CD4-positive, alpha-beta T cell treated with Interleukin-6 at 100 ng/mL for 8 hours (primary cell): ENCODE measurements around the gene BTG2.
A peak's percentile ranks its signal among the peaks of the same experiment; 100 is the strongest.
"Not testable (repeated sequence)": the region's sequence is repeated elsewhere in the genome, so short reads cannot be mapped to it uniquely, and the experiment has no call there.

Experiments
- DNase-seq: peaks from one replicate; pipeline ENCODE4 v3.0.0-alpha.2; 2020; ENCODE audit warnings: mixed read lengths, low spot score

The BTG2 gene

DNA sequence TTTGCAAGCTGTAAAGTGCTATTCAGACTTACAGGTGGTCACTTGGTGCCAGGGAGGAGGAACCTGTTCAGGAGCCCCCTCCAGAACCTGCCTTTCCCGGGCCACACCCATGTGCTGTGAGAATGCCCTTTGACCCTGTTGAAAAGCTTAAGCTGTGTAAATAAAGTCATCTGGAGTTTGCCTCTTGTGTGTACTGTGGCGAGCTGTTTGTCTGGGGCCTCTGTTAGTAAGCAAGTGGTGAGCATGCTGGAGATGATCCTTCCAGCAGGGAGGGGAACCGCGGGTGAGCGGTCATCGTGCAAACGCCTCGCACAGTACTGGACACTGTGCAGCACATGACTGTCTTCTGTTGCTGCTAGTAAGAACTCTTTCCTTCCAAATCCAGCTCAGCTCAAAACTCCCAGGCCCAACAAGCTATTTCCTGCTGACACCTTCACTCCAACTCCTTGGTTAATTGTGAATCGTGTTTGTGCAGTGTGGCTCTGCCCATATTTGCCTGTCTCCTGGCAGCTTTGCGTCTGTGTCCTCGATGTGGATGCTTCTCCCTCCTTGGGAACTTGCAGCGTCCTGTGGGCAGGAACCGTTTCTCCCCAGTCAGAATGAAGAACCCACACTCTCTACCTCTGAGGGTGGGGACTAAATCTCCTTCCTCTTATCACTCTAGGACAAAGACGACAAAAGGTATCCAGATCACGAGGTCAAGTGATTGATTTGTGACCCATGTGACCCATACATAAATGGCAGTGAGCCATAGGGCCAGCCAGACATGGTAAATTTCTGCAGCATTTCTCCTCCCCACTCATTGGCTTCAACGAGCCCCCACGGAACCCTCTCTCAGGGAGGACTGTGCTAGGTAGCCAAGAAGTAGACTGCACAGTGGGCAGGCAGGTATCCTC is 13.9 kb upstream of the BTG2 start:
- DNase-seq = no peak

DNA sequence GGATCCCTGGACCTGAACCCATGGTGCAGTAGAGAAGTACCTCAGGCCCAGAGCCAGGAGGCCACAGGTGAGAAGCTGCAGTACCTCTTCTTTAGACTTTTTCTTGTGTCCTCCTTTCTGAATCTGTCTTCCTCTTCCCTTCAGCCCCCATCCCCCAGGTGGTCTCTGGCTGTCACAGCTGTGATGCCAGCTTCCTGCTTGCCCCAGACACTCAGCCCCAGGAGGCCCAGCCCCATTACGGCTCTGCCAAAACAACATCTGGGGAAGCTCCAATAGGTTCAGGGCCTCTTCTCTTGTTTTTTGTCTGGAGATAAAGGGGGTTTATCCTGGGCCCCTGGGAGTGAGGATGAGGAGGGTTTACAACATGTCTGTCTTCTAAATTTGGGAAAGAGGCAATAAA is 9.5 kb upstream of the BTG2 start:
- no peak for DNase-seq

DNA sequence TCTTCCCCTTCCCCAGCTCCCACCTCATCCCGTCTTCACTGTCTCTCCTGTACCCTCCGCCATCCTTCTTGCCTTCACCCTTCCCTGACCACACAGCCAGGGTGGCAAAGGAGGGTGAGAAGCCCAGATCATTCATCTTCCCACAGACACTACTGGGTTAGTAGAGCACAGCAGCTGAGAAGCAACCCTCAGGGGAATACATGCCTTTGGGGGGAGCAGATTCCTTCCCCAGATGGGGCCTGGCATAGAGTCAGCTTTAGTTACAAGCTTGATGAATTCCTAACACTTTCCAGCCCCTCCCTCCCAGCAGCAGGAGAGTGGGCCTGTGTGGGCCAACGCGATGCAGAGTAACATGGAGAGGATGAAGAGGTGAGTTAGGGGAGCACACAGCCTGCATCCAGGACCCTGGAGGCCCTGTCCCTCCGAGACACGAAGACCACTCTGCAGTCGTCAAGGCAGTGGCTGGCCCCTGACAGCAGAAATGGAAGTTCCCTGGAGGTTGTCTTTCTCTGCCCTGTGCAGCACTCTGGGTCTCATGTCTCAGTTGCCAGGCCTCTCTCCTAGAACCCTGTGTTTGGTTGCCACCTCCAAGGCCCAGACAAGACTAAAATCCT is 8.8 kb upstream of the BTG2 start:
- no peak for DNase-seq

DNA sequence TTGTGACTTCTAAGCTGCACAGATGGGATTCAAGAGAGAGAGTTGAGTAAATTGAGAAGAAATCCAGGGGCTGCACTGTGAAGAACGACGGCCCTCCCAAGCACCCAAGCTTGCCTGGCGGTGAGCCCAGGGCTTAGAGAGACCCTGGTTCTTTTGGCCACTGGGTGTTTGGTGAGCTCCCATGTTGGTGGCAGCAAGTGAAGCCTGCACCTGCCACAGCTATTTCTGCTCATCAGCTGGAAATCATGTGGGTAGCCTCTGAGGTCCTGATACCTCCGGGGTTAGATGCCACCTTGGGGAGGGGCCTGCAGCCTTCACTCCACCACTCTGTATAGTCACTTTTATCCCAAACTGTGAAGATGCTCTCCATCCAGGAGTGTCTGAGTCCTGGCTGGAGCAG is 6.2 kb upstream of the BTG2 start:
- no peak for DNase-seq

DNA sequence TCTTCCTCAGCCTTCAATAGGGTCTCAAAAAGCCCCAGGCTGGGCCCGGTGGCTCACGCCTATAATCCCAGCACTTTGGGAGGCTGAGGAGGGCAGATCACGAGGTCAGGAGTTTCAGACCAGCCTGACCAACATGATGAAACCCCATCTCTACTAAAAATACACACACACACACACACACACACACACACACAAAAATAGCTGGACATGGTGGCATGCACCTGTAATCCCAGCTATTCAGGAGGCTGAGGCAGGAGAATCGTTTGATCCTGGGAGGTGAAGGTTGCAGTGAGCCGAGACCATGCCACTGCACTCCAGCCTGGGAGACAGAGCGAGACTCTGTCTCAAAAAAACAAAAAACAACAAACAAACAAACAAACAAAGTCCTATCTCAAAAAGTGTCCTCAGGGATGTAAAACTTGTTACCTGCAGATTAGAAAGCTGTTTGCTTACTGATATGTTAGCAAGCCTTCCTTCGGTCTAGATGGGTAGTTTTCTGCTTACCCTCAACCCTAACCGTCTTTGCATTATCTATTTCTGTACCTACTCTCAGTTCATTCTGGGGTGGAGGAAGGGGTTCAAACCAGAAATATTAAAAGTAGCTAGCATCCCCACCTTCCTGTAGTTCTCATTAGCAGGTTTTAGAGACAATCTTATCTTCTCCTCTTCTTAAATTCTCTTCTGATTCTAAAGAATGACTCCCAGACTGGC is 5.4 kb upstream of the BTG2 start:
- not testable (repeated sequence) for DNase-seq

DNA sequence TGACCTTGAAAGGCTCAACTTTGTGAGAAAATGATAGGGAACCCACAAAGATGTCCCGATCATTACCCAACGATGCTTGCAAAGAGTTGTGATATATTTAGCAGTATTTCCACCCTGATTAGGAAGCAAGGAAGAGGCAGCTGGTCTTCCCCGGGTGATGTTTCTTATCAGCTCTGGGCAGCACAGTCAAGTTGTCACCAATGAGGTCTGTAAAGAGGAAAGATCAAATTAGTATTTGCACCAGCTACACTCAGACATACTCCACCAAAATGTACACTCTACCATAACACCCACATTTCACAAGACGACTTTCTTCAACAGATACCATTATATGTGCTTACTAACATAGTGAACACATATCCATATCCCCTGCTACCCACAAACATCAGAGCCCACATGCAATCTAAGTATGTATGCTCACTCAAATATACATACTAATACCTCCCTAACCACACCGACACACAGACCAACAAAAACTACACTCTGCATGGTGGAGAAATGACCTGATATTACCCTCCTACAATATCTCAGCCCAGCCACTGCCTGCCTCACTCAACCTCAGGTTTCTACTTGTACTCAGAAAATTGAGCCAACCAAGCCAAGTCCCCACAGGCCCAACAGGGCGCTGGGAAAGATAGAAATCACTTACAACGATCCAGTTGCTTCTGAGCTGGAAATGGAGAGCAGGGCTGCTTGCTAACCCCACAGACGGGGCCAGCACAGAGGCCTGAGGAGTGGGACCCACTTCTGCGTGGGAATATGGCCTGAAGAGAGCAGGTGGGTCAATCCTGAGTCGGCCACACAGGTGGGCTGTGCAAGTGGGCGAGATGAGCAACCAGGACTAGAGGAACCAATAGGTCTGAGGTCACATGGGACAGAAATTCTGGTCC is 4.6 kb upstream of the BTG2 start:
- DNase-seq = no peak

DNA sequence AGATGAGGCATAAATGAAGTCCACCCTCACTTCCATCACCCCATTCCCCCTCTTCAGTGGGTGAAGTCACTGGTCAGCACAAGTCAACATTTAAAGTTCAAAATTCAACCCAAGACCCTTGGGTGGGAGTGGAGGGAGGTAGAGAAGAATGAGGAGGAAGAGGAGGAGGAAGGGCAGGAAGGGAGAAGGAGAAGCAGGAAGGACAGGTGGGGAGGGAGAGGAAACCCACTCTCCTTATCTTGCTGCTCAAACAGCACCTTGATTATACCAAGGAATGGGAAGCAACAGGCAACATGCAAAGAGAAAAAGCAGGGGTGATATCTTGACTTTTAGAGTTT is 4.0 kb upstream of the BTG2 start:
- no peak for DNase-seq

DNA sequence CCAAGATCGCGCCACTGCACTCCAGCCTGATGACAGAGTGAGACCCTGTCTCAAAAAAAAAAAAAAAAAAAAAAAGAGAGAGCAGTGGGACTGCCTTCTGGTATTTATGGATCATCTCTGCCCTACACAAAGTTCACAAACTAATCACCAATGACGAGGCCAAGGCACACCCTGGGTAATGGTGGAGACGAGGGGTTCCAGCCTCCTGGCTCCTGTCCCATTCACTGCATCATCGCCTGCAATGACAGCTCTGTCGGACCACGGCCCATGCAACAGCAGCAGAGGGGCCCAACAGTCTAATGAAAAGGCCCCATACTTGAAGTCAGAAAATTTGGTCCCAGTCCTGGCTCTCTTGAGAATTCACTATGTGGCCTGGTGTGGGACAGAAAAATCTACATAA is 2.9 kb upstream of the BTG2 start:
- no peak for DNase-seq

DNA sequence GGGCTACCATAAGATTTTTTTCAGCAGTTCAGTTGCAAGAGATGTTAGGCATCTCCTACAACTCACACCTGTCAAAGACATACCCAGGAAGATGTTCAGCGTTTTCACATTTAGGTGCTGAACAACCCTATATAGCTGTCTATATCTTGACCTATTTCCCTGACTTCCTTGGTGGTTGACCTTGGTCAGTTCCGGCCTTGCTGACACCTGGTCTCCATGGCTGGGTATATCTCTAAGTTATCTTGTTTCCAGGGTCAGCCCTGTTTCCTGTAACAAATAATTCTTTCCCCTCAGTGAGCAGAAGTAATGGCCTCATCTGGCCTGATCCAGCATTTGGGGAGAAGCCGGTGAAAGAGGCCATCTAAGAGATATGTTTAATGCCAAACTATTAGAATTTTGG is 2.4 kb upstream of the BTG2 start:
- DNase-seq = no peak

DNA sequence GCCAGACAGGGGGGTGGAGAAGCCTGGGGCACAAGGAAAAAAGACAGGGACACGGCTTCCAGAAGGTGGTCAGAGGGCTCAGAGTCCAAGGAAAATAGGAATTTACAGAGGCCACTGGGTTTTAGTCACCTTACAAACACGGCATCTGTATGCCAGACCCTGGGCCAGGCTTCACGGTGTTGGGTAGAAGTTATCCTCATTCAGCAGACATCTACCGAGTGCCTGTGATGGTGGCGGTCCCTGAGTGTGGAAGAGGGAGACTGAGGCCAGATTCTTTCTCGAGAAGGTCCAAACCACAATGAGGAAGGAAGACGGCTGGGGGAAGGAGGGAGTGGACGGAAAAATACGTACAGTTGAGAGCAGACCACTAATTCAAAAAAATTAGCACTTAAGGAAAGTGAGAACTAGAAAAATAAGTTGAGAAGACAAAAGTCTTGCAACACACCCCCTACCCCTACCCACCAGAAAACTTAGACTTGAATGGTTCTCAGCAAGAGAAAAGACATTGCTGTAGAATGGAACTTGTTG is 864 bp upstream of the BTG2 start:
- DNase-seq = no peak

DNA sequence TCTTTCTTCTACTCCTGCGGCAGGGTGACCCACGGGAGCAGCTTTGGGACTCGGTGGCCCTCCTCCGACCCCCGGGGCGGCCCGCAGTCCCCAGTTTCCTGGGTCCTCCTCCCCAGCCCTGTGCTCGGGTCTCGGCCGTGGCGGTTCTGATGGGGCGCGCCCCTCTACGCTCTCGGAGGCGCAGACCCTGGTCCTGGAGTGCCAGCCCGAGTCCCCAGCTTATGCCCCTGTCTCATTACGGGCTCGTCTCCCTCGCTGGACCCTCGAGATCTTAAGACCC is 430 bp downstream of the BTG2 start:
- DNase-seq = no peak

DNA sequence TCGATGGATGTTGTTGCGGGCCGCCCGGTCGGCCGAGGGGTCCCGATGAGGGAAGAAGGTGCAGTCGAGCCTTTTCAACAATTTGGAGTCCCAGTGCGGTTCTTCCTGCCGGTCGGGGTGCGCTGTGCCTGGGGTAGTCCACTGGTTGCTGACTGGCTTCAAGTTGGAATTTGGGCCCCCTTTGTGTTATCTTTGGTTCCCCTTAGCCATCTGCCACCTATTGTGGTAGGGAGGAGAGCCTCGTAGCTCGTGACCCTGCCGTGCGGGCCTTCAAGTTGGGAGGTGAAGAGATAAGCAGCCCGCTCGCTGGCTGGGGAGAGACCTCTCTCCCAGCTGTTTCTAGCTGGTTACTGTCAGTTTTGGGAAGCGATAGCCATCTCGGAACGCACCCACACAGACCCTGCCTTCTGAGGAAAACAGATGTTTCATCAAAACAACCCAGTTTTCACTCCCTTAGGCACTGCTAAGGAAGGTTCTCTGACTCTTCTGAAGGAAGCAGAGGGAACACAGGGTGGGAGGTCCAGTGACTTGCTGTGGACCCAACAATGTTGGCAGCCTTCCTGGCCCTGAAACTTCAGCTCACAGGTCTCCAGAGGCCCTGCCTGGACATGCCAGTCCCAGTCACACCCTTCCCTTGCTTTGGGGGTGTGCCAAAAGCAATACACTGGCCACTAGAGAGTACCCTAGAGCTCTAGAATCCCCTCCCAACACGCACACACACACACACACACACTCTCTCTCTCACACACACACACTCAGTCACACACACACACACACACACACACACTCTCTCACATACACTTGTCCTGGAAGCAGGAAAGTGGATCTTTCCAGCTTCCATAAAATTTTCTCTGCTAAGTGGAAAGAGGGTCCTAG is 1.0 kb downstream of the BTG2 start:
- DNase-seq = peak; percentile 57

DNA sequence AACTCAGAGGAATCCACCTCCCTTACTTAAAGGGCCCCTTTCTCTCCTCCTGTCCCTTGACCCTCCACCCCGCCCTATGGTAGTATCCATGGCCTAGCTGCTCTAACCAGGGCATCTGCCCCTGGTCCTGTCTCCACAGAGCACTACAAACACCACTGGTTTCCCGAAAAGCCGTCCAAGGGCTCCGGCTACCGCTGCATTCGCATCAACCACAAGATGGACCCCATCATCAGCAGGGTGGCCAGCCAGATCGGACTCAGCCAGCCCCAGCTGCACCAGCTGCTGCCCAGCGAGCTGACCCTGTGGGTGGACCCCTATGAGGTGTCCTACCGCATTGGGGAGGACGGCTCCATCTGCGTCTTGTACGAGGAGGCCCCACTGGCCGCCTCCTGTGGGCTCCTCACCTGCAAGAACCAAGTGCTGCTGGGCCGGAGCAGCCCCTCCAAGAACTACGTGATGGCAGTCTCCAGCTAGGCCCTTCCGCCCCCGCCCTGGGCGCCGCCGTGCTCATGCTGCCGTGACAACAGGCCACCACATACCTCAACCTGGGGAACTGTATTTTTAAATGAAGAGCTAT is 1.7 kb downstream of the BTG2 start:
- peak; percentile 50 for DNase-seq

DNA sequence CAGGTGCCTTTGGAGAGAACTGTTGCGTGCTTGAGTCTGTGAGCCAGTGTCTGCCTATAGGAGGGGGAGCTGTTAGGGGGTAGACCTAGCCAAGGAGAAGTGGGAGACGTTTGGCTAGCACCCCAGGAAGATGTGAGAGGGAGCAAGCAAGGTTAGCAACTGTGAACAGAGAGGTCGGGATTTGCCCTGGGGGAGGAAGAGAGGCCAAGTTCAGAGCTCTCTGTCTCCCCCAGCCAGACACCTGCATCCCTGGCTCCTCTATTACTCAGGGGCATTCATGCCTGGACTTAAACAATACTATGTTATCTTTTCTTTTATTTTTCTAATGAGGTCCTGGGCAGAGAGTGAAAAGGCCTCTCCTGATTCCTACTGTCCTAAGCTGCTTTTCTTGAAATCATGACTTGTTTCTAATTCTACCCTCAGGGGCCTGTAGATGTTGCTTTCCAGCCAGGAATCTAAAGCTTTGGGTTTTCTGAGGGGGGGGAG is 2.4 kb downstream of the BTG2 start:
- no peak for DNase-seq

DNA sequence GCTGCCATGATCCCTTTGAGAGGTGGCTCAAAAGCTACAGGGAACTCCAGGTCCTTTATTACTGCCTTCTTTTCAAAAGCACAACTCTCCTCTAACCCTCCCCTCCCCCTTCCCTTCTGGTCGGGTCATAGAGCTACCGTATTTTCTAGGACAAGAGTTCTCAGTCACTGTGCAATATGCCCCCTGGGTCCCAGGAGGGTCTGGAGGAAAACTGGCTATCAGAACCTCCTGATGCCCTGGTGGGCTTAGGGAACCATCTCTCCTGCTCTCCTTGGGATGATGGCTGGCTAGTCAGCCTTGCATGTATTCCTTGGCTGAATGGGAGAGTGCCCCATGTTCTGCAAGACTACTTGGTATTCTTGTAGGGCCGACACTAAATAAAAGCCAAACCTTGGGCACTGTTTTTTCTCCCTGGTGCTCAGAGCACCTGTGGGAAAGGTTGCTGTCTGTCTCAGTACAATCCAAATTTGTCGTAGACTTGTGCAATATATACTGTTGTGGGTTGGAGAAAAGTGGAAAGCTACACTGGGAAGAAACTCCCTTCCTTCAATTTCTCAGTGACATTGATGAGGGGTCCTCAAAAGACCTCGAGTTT is 3.1 kb downstream of the BTG2 start:
- no peak for DNase-seq

DNA sequence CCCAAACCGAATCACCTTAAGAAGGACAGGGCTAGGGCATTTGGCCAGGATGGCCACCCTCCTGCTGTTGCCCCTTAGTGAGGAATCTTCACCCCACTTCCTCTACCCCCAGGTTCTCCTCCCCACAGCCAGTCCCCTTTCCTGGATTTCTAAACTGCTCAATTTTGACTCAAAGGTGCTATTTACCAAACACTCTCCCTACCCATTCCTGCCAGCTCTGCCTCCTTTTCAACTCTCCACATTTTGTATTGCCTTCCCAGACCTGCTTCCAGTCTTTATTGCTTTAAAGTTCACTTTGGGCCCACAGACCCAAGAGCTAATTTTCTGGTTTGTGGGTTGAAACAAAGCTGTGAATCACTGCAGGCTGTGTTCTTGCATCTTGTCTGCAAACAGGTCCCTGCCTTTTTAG is 3.6 kb downstream of the BTG2 start:
- DNase-seq = no peak

DNA sequence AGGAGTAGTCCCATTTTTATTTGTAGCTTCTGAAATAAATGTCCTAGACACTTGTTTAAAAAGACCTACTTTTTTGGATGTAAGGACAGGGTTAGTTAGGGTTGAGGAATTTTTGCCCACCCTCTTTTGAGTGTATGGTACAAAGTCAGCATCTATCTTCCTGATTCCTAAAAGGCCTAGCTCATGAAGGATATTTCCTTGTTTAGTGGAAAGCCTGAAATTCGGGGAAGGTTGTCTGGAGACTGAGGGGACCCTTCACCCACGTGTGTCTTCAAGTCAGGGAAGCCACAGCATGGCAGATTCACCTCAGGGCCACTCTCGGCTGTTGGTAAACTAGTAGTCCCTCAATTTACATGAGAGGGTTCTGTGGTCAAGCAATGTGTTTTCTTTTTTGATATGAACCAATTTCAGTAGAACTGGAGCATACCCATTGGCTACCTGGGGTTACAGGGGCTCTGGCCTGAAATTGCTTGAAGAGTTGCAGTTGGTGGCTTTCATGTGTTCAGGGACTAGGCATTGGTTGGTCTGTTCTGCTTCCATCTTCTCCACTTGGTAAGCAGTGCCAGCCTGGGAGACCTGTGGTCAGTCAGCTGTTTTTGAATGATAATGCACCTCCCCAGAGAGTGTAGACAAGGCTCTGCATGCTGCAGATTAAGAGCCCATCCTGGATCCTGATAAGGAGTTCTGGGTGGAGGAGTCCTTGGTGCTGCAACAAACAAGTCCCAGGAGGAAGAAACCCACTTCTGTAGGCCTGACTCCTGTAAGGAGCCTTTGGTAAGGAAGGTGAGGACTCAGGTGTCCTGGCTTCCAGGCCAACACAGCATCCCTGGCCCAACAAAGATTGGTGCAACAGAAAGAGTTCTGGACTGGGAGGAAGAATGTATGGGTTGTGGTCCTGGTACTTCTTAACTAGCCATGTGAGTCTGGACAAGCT is 6.3 kb downstream of the BTG2 start:
- no peak for DNase-seq

DNA sequence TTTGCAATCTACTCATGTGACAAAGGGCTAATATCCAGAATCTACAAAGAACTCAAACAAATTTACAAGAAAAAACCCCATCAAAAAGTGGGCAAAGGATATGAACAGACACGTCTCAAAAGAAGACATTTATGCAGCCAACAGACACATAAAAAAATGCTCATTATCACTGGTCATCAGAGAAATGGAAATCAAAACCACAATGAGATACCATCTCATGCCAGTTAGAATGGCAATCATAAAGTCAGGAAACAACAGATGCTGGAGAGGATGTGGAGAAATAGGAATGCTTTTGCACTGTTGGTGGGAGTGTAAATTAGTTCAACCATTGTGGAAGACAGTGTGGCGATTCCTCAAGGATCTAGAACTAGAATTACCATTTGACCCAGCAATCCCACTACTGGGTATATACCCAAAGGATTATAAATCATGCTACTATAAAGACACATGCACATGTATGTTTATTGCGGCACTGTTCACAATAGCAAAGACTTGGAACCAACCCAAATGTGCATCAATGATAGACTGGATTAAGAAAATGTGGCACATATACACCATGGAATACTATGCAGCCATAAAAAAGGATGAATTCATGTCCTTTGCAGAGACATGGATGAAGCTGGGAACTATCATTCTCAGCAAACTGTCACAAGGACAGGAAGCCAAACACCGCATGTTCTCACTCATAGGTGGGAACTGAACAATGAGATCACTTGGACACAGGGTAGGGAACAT is 8.9 kb downstream of the BTG2 start:
- not testable (repeated sequence) for DNase-seq
